ENCODE results near the gene ZCWPW1.

Gene ZCWPW1

DNA sequence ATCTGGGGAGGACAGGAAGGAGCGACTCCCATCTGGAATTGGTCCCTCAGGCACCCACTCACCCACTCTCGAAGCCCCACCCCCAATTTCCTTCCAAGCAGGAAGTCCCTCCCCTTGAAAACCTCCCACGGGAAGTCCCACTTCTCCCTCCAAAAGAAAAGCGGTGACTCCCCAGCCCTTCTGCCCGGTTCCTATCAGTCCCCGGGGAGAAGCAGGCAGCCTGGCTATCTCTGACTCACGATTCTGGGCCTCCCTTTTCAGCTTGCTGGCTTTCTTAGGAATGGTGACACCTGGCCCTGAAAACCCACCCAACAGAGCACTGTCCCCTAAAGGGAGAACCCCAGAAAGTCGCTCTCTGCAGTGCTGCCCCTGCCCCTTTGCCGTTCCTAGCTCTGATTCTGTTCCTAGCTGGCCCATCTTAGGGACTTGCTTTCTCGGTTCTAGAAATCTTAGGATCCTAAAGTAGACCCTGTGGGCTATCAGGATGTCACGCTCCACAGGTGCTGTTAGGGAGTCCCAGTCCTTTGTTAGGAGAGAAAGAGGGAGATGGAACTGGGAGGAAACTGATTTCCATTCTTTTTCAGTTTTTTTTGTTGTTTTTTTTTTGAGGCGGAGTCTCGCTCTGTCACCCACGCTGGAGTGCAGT is 44.5 kb upstream of the ZCWPW1 start:
- Histone ChIP-seq H3K9me2 (replicated peaks; ENCODE audit: insufficient read depth, low read length) (no peaks in the 10 kb centered on the region), H4K20me1 (ENCODE audit: low read depth, low read length) (no peaks in the 10 kb centered on the region), H3K4me3 (ENCODE audit: insufficient read depth, low read length, poor library complexity, severe bottlenecking) (no peak overlapping the region), H3K4me2 (ENCODE audit: low read depth, low read length, poor library complexity, severe bottlenecking) (no peak overlapping the region), H3K9me3 (ENCODE audit: insufficient read depth, low read length) (no peaks in the 10 kb centered on the region), H3K27ac (ENCODE audit: low read depth, low read length) (no peak overlapping the region), H3K79me2 (ENCODE audit: insufficient read depth, low read length) (peaks cover 12% of the 10 kb centered on the region; the same call in 1 of the 2 replicates), H3K36me3 (ENCODE audit: low read length) (no peaks in the 10 kb centered on the region), H2AFZ (ENCODE audit: low read depth, low read length, severe bottlenecking) (no peak overlapping the region), H3F3A (ENCODE audit: insufficient read depth) (no peaks in the 10 kb centered on the region), H3K27me3 (ENCODE audit: low read length) (no peaks in the 10 kb centered on the region), H3K9ac (ENCODE audit: low read length) (no peak overlapping the region)
- TF ChIP-seq, protein P1, sequence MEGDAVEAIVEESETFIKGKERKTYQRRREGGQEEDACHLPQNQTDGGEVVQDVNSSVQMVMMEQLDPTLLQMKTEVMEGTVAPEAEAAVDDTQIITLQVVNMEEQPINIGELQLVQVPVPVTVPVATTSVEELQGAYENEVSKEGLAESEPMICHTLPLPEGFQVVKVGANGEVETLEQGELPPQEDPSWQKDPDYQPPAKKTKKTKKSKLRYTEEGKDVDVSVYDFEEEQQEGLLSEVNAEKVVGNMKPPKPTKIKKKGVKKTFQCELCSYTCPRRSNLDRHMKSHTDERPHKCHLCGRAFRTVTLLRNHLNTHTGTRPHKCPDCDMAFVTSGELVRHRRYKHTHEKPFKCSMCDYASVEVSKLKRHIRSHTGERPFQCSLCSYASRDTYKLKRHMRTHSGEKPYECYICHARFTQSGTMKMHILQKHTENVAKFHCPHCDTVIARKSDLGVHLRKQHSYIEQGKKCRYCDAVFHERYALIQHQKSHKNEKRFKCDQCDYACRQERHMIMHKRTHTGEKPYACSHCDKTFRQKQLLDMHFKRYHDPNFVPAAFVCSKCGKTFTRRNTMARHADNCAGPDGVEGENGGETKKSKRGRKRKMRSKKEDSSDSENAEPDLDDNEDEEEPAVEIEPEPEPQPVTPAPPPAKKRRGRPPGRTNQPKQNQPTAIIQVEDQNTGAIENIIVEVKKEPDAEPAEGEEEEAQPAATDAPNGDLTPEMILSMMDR (IDR thresholded peaks at IDR 0.05; ENCODE audit: insufficient read depth, low read length, poor library complexity, severe bottlenecking), result no peak
- TF ChIP-seq EZH2phosphoT487 (conservative IDR thresholded peaks at IDR 0.05; ENCODE audit: low read length), result no peak

- H3K27me3 ChIP-seq (ENCODE audit: low read length), result no peaks in the 10 kb centered on the region
- no peak overlapping the region for H3K27ac ChIP-seq (ENCODE audit: low read depth, low read length)
- H3K4me3 ChIP-seq (ENCODE audit: insufficient read depth, low read length, poor library complexity, severe bottlenecking), result no peak overlapping the region
- no peak overlapping the region for H2AFZ ChIP-seq (ENCODE audit: low read depth, low read length, severe bottlenecking)
- H3K9me2 ChIP-seq (replicated peaks; ENCODE audit: insufficient read depth, low read length), result no peaks in the 10 kb centered on the region
- H3K36me3 ChIP-seq (ENCODE audit: low read length), result no peaks in the 10 kb centered on the region
- no peaks in the 10 kb centered on the region for H3K9me3 ChIP-seq (ENCODE audit: insufficient read depth, low read length)
- H4K20me1 ChIP-seq (ENCODE audit: low read depth, low read length), result no peaks in the 10 kb centered on the region
- TF ChIP-seq, protein P1 (IDR thresholded peaks at IDR 0.05; ENCODE audit: insufficient read depth, low read length, poor library complexity, severe bottlenecking), result no peak
- TF ChIP-seq EZH2phosphoT487 (conservative IDR thresholded peaks at IDR 0.05; ENCODE audit: low read length), result no peak
- no peaks in the 10 kb centered on the region for H3F3A ChIP-seq (ENCODE audit: insufficient read depth)
- peaks cover 8% of the 10 kb centered on the region; the same call in 1 of the 2 replicates for H3K79me2 ChIP-seq (ENCODE audit: insufficient read depth, low read length)
- H3K9ac ChIP-seq (ENCODE audit: low read length), result no peak overlapping the region
- H3K4me2 ChIP-seq (ENCODE audit: low read depth, low read length, poor library complexity, severe bottlenecking), result no peak overlapping the region
These were observed 43.8 kb upstream of the ZCWPW1 start for GRCh38 chr7:100472121-100472851.

DNA sequence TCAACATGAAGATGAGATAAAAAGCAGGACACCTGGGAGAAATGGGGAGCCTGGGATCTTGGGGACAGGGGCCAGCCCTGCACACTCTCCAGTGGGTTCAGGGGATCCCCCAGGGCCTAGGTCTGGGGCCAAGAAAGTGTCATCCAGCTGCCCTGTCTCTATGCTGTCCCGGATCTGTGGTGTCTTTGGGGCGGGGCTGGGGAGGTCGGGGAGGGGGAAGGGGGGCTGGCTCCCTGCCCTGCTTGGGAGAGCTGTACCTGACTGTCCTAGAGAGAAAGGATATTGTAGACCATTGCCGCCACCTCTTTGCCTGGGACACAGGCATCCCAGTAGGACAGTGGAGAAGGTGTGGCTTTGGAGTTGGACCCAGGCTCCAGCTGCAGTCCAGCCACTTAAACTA is 42.5 kb upstream of the ZCWPW1 start:
- Histone ChIP-seq H4K20me1 (ENCODE audit: low read depth, low read length) (no peaks in the 10 kb centered on the region), H2AFZ (ENCODE audit: low read depth, low read length, severe bottlenecking) (no peak overlapping the region), H3K9ac (ENCODE audit: low read length) (no peak overlapping the region), H3F3A (ENCODE audit: insufficient read depth) (no peaks in the 10 kb centered on the region), H3K4me3 (ENCODE audit: insufficient read depth, low read length, poor library complexity, severe bottlenecking) (no peak overlapping the region), H3K9me2 (replicated peaks; ENCODE audit: insufficient read depth, low read length) (no peaks in the 10 kb centered on the region), H3K27me3 (ENCODE audit: low read length) (no peaks in the 10 kb centered on the region), H3K27ac (ENCODE audit: low read depth, low read length) (no peak overlapping the region), H3K36me3 (ENCODE audit: low read length) (no peaks in the 10 kb centered on the region), H3K79me2 (ENCODE audit: insufficient read depth, low read length) (no peaks in the 10 kb centered on the region), H3K4me2 (ENCODE audit: low read depth, low read length, poor library complexity, severe bottlenecking) (no peak overlapping the region), H3K9me3 (ENCODE audit: insufficient read depth, low read length) (no peaks in the 10 kb centered on the region)
- TF ChIP-seq, protein P1 (IDR thresholded peaks at IDR 0.05; ENCODE audit: insufficient read depth, low read length, poor library complexity, severe bottlenecking), result no peak
- no peak for TF ChIP-seq EZH2phosphoT487 (conservative IDR thresholded peaks at IDR 0.05; ENCODE audit: low read length)
